K562 (cell line): Measurements from ENCODE around the gene BMPR2. TPM values are rescaled to one million over a fixed set of nuclear protein-coding genes. Genes with fewer than 3 reads are reported as not detected.

Experiments
- ATAC-seq: fragments of 200-7000 bp; cut with Tn5 transposase; 3 replicates; pipeline ENCODE4 v1.9.1; 2020; ENCODE audit warnings: moderate library complexity
- BruUV-seq: library from RNA; stranded (reverse); fragments of 400-500 nt; replicated peaks from 2 replicates; lab custom pipeline; 2021; lab: Mats Ljungman, UMichigan
- CTCF ChIA-PET: fragments of 300-600 bp; formaldehyde crosslinking; extraction: SDS; loops from one replicate; lab custom pipeline; 2021; ENCODE audit warnings: low intra/inter-chr PET ratio; lab: Yijun Ruan, JAX
- POLR2A ChIA-PET: fragments of 300-600, 350-650 bp; sonication (Branson Sonifier 250); formaldehyde crosslinking; extraction: SDS; loops from one replicate; lab custom pipeline; 2021; ENCODE audit warnings: antibody characterized with exemption, inconsistent platforms; lab: Yijun Ruan, JAX
- DNase-seq, 4 experiments: peaks; one replicate each; pipeline versions ENCODE4 v3.0.0 to v3.0.0-alpha.2; 2011 to 2018; ENCODE audit warnings: low spot score in 3 of 4, mixed read lengths in 3 of 4; ENCODE audit errors: extremely low read depth in 1 of 4
- FAIRE-seq: peaks from 2 replicates; lab custom pipeline; 2011; peaks lifted over from hg19 to GRCh38; lab: Jason Lieb, UNC
- H2AFZ ChIP-seq: 2 replicates; pipeline ENCODE4 v1.6.0; 2011; ENCODE audit warnings: low read depth, low read length, control low read depth, inconsistent platforms
- H3K27ac ChIP-seq: fragments of 200-600 bp; 3 replicates; pipeline ENCODE4 v1.8.0; 2011; ENCODE audit warnings: low read depth, mild to moderate bottlenecking, control low read depth, inconsistent platforms, low read length, moderate library complexity, mixed read lengths; ENCODE audit errors: extremely low read depth
- H3K27me3 ChIP-seq, 2 experiments: fragments of 300-600 bp in 1 of 2; 2 replicates in 1 of 2; 3 replicates in 1 of 2; pipeline versions ENCODE4 v1.6.0 to v1.8.0; 2011; ENCODE audit warnings: inconsistent platforms in 2 of 2, low read length in 2 of 2, mild to moderate bottlenecking in 1 of 2, mixed read lengths in 1 of 2, moderate library complexity in 1 of 2; ENCODE audit not compliant: control insufficient read depth in 2 of 2, insufficient read depth in 2 of 2
- H3K36me3 ChIP-seq: fragments of 300-600 bp; 3 replicates; pipeline ENCODE4 v1.8.0; 2011; ENCODE audit warnings: mild to moderate bottlenecking, low read length, inconsistent platforms; ENCODE audit not compliant: control insufficient read depth, insufficient read depth
- H3K4me1 ChIP-seq, 2 experiments: fragments of 200-600 bp in 1 of 2; replicated peaks in 1 of 2; 2 replicates in 1 of 2; 3 replicates in 1 of 2; pipeline versions ENCODE4 v1.5.1 to v1.8.0; 2011; ENCODE audit warnings: inconsistent platforms in 2 of 2, low read length in 2 of 2, mild to moderate bottlenecking in 1 of 2, mixed read lengths in 1 of 2, moderate library complexity in 1 of 2; ENCODE audit not compliant: control insufficient read depth in 2 of 2, insufficient read depth in 2 of 2
- H3K4me2 ChIP-seq: 2 replicates; pipeline ENCODE4 v1.6.1; 2011; ENCODE audit warnings: low read length, control low read depth, inconsistent platforms, mixed read lengths; ENCODE audit not compliant: insufficient read depth
- H3K4me3 ChIP-seq: fragments of 200-600 bp; sonication (generic), shearing (Covaris generic); 2 replicates; pipeline ENCODE4 v1.5.1; 2016; ENCODE audit warnings: control low read depth, inconsistent platforms
- H3K79me2 ChIP-seq: fragments of 200-600 bp; 3 replicates; pipeline ENCODE4 v1.8.0; 2011; ENCODE audit warnings: low read length, inconsistent platforms; ENCODE audit not compliant: control insufficient read depth, insufficient read depth
- H3K9ac ChIP-seq, 2 experiments: 2 replicates each; pipeline versions ENCODE4 v1.6.0 to v1.6.1; 2011; ENCODE audit warnings: low read depth in 2 of 2, low read length in 2 of 2, control low read depth in 1 of 2, inconsistent platforms in 1 of 2, mild to moderate bottlenecking in 1 of 2, mixed read lengths in 1 of 2; ENCODE audit not compliant: insufficient read depth in 1 of 2
- H3K9me1 ChIP-seq: one replicate; pipeline ENCODE4 v1.6.0; 2011; ENCODE audit warnings: inconsistent platforms, mild to moderate bottlenecking, low read length, moderate library complexity; ENCODE audit not compliant: control insufficient read depth, insufficient read depth
- H3K9me3 ChIP-seq: replicated peaks from 2 replicates; pipeline ENCODE4 v1.5.1; 2011; ENCODE audit warnings: low read depth, low read length, inconsistent platforms; ENCODE audit not compliant: control insufficient read depth, insufficient read depth
- H4K20me1 ChIP-seq: replicated peaks from 2 replicates; pipeline ENCODE4 v1.6.1; 2011; ENCODE audit warnings: low read length, inconsistent platforms, mixed read lengths; ENCODE audit not compliant: control insufficient read depth, insufficient read depth
- KAT2B ChIP-seq: IDR thresholded peaks from one replicate; pipeline ENCODE4 v1.6.1; 2012; ENCODE audit warnings: low read depth, mild to moderate bottlenecking, control low read depth, inconsistent platforms, low read length, moderate library complexity
- MGA ChIP-seq: fragments of 450-650 bp; IDR thresholded peaks from 2 replicates; pipeline ENCODE4 v1.6.1; 2016; ENCODE audit warnings: mild to moderate bottlenecking, moderate library complexity
- SIX5 ChIP-seq, 2 experiments: IDR thresholded peaks; 2 replicates each; pipeline ENCODE4 v1.6.1; 2011; ENCODE audit warnings: low read length in 2 of 2, borderline replicate concordance in 1 of 2, low read depth in 1 of 2, mild to moderate bottlenecking in 1 of 2, moderate library complexity in 1 of 2; ENCODE audit not compliant: insufficient read depth in 1 of 2
- SMARCE1 ChIP-seq: fragments of 450-650 bp; IDR thresholded peaks from 2 replicates; pipeline ENCODE4 v1.7.1; 2016; ENCODE audit warnings: mild to moderate bottlenecking
- ZNF384 ChIP-seq: IDR thresholded peaks from 2 replicates; pipeline ENCODE4 v1.6.1; 2012; ENCODE audit warnings: low read depth, low read length, improper control_type of control experiment
- WGBS: fragments of 100-300 bp; shearing (Covaris generic); methylation state at CpG from one replicate; pipeline ENCODE4 v1.1.6; 2016; ENCODE audit warnings: low coverage, mixed read lengths; ENCODE audit not compliant: insufficient coverage; ENCODE audit errors: missing lambda C conversion rate; 5-methylcytosine and 5-hydroxymethylcytosine counted together
- in situ Hi-C: fragments of 300-500 bp; cut with MboI; formaldehyde crosslinking; loops from 4 replicates; pipeline ENCODE4 v1.15.0; 2018; ENCODE audit warnings: inconsistent platforms, mixed read lengths
- intact Hi-C: fragments of 100-400 bp; cut with micrococcal nuclease; formaldehyde crosslinking; loops from 2 replicates; pipeline ENCODE4 v1.14.2; 2022
- polyA plus RNA-seq, 8 experiments: library from polyadenylated mRNA; depleted of rRNA in 4 of 8; stranded (reverse) in 5 of 8; unstranded in 3 of 8; fragments of >200 nt; fragmentation: Nextera tagmentation in 2 of 8; fragmentation: Illumina TruSeq in 1 of 8; extraction: Ambion mirVana in 2 of 8; extraction: Trizol in 1 of 8; gene quantifications; 2 replicates each; pipeline versions ENCODE4 v1.2.1 to v1.2.3, GENCODE V29; 2011 to 2014; ENCODE audit warnings: inconsistent platforms in 1 of 8, missing spikeins in 1 of 8
- total RNA-seq, 7 experiments: library from RNA; depleted of rRNA in 6 of 7; stranded (reverse); fragments of >200 nt in 6 of 7; fragmentation: Illumina TruSeq in 2 of 7; extraction: Trizol in 2 of 7; gene quantifications; 2 replicates each; pipeline versions ENCODE4 v1.2.1 to v1.2.3, GENCODE V29; 2011 to 2021; ENCODE audit warnings: low replicate concordance in 1 of 7

The BMPR2 gene
- total and polyA plus RNA-seq, 9 of the 15 experiments (the other 6 are each of a cell fraction or from before 2014, with no cell fraction given), result 0.73 to 5.0 (median 3.3) TPM

- no peaks in the 10 kb centered on the region for H3K27me3 ChIP-seq
Observed at GRCh38 chr2:202560200-202560599, 184.1 kb downstream of the BMPR2 start.

More at GRCh38 chr2:202560200-202560599, 184.1 kb downstream of the BMPR2 start:
- H3K9me1 ChIP-seq, result no peaks in the 10 kb centered on the region
- BruUV-seq, result no TSS peak
- no peak overlapping the region for H2AFZ ChIP-seq
- 30% methylated on average over 1 of the region's 1 CpG for WGBS
- CTCF ChIA-PET, result no interaction called here
- FAIRE-seq (no peak), ATAC-seq (no peak), DNase-seq (no peak)
- H3K4me2 ChIP-seq, result no peak overlapping the region
- in situ Hi-C loops (no loop called here), intact Hi-C loops (no loop called here)
- no peak overlapping the region for H3K9ac ChIP-seq
- no peaks in the 10 kb centered on the region for H3K79me2 ChIP-seq
- 0 out of 3 replicates have a peak, but pooled peaks cover 3% of the 10 kb centered on the region for H3K36me3 ChIP-seq
- no peaks in the 10 kb centered on the region for H3K4me1 ChIP-seq
- POLR2A ChIA-PET, result no interaction called here
- no peaks in the 10 kb centered on the region for H4K20me1 ChIP-seq
- H3K27ac ChIP-seq, result no peak overlapping the region
- no peak overlapping the region for H3K4me3 ChIP-seq
- H3K9me3 ChIP-seq, result no peaks in the 10 kb centered on the region
- TF ChIP-seq ZNF384 (no peak), SMARCE1 (no peak), KAT2B (no peak), MGA (no peak), SIX5 (IDR thresholded peaks at IDR 0.05; ENCODE audit: borderline replicate concordance in 1 of 2, insufficient read depth in 1 of 2, low read depth in 1 of 2, low read length in 2 of 2) (no peak)
